ENCODE measurements around the gene P4HA2. TPM values are rescaled to one million over a fixed set of nuclear protein-coding genes. Genes with fewer than 3 reads are reported as not detected.

Gene P4HA2
- total RNA-seq, 1 donor from 2014 or later: 75.7 TPM

DNA sequence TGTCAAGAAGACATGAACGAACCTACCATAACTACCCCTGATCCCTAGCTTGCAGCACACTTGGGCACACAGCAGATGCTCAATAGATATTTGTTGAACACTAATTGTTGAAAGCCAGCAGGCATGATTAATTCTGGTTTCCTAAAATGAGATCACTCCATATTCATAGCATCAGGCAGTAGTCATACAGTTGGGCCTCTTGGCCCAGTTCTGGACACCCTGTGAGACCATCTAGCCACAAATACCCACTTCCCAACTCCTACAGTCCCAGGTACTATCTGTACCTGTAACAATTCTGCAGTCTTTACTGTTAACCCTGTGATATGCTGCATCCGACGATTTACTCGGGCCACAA is 24.2 kb downstream of the P4HA2 start:
- TF ChIP-seq, protein P1, sequence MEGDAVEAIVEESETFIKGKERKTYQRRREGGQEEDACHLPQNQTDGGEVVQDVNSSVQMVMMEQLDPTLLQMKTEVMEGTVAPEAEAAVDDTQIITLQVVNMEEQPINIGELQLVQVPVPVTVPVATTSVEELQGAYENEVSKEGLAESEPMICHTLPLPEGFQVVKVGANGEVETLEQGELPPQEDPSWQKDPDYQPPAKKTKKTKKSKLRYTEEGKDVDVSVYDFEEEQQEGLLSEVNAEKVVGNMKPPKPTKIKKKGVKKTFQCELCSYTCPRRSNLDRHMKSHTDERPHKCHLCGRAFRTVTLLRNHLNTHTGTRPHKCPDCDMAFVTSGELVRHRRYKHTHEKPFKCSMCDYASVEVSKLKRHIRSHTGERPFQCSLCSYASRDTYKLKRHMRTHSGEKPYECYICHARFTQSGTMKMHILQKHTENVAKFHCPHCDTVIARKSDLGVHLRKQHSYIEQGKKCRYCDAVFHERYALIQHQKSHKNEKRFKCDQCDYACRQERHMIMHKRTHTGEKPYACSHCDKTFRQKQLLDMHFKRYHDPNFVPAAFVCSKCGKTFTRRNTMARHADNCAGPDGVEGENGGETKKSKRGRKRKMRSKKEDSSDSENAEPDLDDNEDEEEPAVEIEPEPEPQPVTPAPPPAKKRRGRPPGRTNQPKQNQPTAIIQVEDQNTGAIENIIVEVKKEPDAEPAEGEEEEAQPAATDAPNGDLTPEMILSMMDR (IDR thresholded peaks at IDR 0.05): no peak
- no peak for ATAC-seq
- H3K27ac ChIP-seq: no peak overlapping the region
- H3K4me1 ChIP-seq: peaks cover 19% of the 10 kb centered on the region
- DNase-seq: no peak
- no peak overlapping the region for H3K4me3 ChIP-seq
- intact Hi-C loops (cut with DNase I): no loop called here
- H3K9me3 ChIP-seq: no peaks in the 10 kb centered on the region
- H3K36me3 ChIP-seq: peaks cover 82% of the 10 kb centered on the region
- H3K27me3 ChIP-seq (ENCODE audit: low read depth): no peaks in the 10 kb centered on the region

DNA sequence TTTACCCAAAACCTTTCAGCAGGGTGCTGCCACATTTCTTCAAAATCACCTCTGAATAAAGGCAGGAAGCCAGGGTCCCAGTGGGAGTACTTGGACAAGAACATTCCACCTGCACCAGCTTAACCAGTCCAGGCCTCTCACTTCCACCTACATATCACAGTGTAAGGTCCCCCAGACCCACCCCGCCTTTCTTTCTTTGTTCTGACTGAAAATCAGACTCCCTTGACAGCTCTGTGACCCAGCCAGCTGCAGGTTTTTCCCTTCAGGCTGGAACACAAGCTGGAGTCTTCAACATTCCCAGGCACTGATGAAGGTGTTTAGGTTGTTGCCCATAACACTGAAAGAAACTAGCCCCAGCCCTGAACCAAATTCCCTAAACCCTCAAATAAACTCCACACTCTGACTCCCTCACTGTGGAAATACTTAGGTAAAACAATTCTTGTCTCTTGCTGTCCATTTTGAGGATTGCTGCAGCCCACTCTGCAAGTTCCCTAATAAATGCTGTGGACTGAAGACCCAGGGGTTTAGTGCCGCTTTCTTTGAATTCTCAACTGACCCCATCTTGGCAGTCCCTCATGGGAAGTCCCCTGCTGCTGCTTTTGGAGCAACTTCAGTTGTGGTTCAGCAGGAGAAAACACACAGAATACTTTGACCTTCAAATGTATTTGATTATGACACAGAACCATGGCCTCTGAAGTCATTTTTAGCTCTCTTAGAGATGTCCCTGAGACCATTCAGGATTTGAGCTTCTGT is 24.8 kb downstream of the P4HA2 start:
- H3K9me3 ChIP-seq: no peaks in the 10 kb centered on the region
- no peak overlapping the region for H3K27ac ChIP-seq
- DNase-seq (no peak), ATAC-seq (no peak)
- no peaks in the 10 kb centered on the region for H3K27me3 ChIP-seq (ENCODE audit: low read depth)
- H3K4me3 ChIP-seq: no peak overlapping the region
- intact Hi-C loops (cut with DNase I): no loop called here
- peaks cover 84% of the 10 kb centered on the region for H3K36me3 ChIP-seq
- H3K4me1 ChIP-seq: peaks cover 19% of the 10 kb centered on the region
- TF ChIP-seq, protein P1 (IDR thresholded peaks at IDR 0.05): no peak

DNA sequence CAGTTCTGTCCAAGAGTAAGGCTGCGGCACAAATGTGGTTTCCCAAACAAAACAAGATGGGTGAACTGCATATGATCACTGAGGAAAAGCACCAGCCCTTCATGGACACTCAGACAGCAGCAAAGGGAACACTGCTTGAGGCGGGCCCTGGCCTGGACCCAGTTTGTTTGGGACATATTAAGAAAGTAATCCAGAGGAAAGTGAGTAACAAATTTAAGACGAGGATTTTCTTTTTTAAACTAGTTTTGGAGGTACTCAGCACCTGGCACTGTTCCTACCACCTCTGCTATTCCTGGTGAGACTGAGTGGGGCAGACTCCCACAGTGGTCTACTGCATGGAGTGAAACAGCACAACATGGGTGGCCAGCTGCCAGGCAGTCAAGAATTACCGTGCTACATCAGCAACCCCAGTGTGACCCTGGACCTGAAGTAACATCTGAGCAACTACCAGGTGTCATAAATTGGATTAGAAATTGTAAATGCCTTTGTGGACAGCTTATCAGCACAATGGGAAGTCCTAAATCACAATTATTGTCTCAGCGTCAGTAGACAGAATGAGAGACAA is 28.5 kb downstream of the P4HA2 start:
- Histone ChIP-seq H3K4me3 (no peak overlapping the region), H3K36me3 (peaks cover 89% of the 10 kb centered on the region), H3K9me3 (no peaks in the 10 kb centered on the region), H3K27me3 (ENCODE audit: low read depth) (no peaks in the 10 kb centered on the region), H3K4me1 (no peaks in the 10 kb centered on the region), H3K27ac (no peak overlapping the region)
- ATAC-seq (no peak), DNase-seq (no peak)
- intact Hi-C loops (cut with DNase I): no loop called here
- TF ChIP-seq, protein P1 (IDR thresholded peaks at IDR 0.05): no peak

DNA sequence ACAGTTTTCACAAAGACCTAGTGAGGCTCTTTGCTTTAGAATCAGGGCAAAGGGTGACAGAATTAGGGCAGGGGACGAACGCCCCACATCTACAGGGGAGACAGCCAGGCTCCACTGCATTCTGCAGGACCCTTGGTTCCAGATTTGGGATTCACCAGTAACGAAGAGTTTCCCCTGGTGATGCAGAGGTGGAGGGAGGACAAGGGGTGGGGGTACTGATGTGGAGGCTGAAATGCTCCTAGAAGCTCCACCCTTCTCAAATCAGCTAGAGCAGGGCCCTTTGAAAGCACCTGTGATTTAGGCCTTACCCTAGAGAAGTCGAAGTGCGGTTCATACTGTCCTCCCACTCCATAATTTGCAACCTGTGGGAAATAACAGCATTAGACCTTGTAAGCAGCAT is 29.1 kb downstream of the P4HA2 start:
- intact Hi-C loops (cut with DNase I): no loop called here
- Histone ChIP-seq H3K4me3 (no peak overlapping the region), H3K36me3 (peaks cover 89% of the 10 kb centered on the region), H3K9me3 (no peaks in the 10 kb centered on the region), H3K27me3 (ENCODE audit: low read depth) (no peaks in the 10 kb centered on the region), H3K27ac (no peak overlapping the region), H3K4me1 (no peaks in the 10 kb centered on the region)
- TF ChIP-seq, protein P1 (IDR thresholded peaks at IDR 0.05): no peak
- no peak for ATAC-seq
- no peak for DNase-seq

DNA sequence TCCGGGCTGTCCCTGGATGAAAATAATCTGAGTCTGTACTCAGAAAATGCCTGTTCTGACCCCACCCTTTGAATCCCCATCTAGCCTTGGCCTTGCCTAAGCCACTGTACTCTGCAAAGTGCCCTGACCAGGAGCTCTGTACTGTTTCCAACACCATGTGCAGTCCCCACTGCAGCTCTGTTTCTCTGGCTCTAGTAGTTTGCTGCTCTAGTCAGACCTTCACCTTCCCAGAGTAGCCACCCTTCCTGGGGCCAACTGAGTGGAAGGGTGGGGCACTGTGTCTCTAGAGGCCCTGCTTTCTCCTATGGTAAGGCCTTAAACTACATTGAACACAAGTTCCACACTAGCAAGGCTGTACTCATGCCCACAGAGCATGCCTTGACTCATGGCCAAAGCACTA is 31.9 kb downstream of the P4HA2 start:
- intact Hi-C loops (cut with DNase I): no loop called here
- TF ChIP-seq, protein P1 (IDR thresholded peaks at IDR 0.05): no peak
- no peak for ATAC-seq

More for the DNA sequence above, 31.9 kb downstream of the P4HA2 start:
- Histone ChIP-seq H3K4me3 (no peak overlapping the region), H3K9me3 (no peaks in the 10 kb centered on the region), H3K27me3 (ENCODE audit: low read depth) (no peaks in the 10 kb centered on the region), H3K27ac (no peak overlapping the region), H3K36me3 (peaks cover 75% of the 10 kb centered on the region), H3K4me1 (no peaks in the 10 kb centered on the region)
- DNase-seq: no peak

Measured in lower lobe of right lung (tissue), 2 donors.